Choroid plexus epithelial cell (primary cell): ENCODE results near the gene SPECC1L.
A peak's percentile ranks its signal among the peaks of the same experiment; 100 is the strongest.
"Not testable (repeated sequence)": the region's sequence is repeated elsewhere in the genome, so short reads cannot be mapped to it uniquely, and the experiment has no call there.

Source experiments
- DNase-seq: peaks from one replicate; pipeline ENCODE4 v3.0.0-alpha.2; 2010; ENCODE audit warnings: low read depth
- H3K4me3 ChIP-seq: 2 replicates; pipeline ENCODE4 v1.5.1; 2011; ENCODE audit warnings: low read depth, mild to moderate bottlenecking, control low read depth, low read length, moderate library complexity
- CTCF ChIP-seq: conservative IDR thresholded peaks from 2 replicates; pipeline ENCODE4 v1.5.1; 2011; ENCODE audit warnings: low read depth, mild to moderate bottlenecking, control low read depth, inconsistent platforms, low read length, moderate library complexity

The SPECC1L gene

GRCh38 chr22:24259459-24259858 is 11.2 kb upstream of the SPECC1L start:
- peak; percentile 95 for DNase-seq
- H3K4me3 ChIP-seq: not testable (repeated sequence)
- peak; percentile 60 for TF ChIP-seq CTCF

DNA sequence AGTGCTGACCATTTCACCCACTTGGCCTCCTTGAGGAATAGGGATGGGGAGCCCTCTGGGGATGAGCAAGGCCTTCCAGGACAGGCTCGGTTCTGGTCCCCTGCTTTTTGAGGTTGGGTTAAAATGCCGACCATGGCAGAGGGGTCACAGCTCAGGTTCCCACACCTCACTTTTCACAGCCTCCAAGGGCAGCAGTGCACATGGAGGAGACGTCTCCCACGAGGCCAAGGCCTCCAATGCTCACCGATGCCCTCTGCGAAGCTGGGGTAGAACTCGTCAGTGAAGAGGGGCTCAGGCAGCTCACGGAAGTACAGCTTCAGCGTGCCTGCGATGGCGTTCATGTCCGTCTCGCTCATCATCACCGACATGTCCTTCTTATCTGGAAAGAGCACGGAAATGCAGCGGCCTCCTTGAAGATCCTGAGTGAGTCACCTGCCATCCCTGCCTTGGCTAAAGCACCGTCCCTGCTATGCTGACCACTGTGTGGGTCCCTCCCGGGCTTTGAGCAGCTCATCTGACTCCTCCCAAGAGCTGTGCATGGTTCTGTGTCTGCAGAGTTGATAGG is 8.4 kb upstream of the SPECC1L start:
- not testable (repeated sequence) for H3K4me3 ChIP-seq, DNase-seq

DNA sequence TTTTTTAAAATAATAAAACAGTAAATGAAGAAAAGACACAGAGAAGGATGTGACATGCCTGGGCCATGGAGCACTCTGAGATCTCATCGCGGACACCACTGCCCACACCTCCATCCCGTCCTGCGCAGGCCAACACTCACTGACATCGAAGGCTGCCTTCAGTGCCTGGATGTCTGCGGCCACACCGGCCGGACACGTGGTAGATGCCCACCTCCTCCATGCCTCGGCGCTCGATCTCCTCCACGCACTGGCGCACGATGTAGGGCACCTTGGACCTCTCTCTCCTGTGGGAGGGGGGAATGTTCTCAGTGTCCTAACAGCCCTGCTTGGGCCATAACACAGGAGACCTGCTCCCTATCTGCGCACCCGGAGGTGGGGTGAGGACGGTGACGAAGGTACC is 7.2 kb upstream of the SPECC1L start:
- H3K4me3 ChIP-seq, DNase-seq: not testable (repeated sequence)

- peak; percentile 67 for DNase-seq
Observed at GRCh38 chr22:24264329-24264896, 6.2 kb upstream of the SPECC1L start.

DNA sequence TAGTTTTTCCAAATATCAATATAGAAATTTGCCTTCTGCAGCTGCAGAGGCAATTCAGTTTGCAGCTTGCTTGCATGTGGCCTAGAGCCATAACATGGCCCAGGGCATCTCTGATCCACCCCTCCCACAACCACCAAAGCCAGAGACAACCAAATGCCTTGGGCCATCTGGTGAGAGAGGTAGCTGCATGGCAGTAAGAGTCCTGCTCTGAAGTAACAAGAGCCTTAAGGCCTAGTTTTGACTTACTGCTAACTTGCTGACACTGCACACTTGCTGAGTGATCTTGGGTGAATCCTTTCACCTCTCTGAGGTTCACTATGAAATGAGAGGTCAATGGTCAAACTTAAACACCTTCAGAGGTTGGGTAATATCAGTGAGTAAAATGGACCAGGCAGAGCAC is 4.9 kb upstream of the SPECC1L start:
- no peak for DNase-seq
- no peak for TF ChIP-seq CTCF
- no peak overlapping the region for H3K4me3 ChIP-seq

More at GRCh38 chr22:24264329-24264896, 6.2 kb upstream of the SPECC1L start:
- H3K4me3 ChIP-seq: not testable (repeated sequence)

- H3K4me3 ChIP-seq, DNase-seq: not testable (repeated sequence)
Observed at GRCh38 chr22:24266495-24266894, 4.1 kb upstream of the SPECC1L start.

- no peak for TF ChIP-seq CTCF
- H3K4me3 ChIP-seq: peak overlapping the region; percentile 100
- DNase-seq: peak; percentile 32
Observed at GRCh38 chr22:24271386-24271854, 789 bp downstream of the SPECC1L start.

GRCh38 chr22:24273031-24273430 is 2.4 kb downstream of the SPECC1L start:
- not testable (repeated sequence) for DNase-seq, H3K4me3 ChIP-seq

DNA sequence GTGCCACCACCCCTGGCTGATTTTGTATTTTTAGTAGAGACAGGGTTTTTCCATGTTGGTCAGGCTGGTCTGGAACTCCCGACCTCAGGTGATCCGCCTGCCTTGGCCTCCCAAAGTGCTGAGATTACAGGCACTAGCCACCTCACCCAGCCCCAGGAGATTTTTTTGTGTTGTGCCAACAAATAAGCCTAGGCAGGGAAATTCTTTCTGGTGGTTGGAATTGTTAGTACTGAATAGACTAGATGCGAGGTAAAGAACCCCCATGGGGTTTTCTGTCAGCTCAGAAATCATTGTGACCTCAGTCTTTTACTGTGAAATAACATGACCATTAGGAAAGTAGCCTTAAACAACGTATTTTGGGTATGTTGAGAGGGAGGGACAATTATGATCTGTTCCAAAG is 3.3 kb downstream of the SPECC1L start:
- peak; percentile 17 for DNase-seq
- not testable (repeated sequence) for H3K4me3 ChIP-seq

DNA sequence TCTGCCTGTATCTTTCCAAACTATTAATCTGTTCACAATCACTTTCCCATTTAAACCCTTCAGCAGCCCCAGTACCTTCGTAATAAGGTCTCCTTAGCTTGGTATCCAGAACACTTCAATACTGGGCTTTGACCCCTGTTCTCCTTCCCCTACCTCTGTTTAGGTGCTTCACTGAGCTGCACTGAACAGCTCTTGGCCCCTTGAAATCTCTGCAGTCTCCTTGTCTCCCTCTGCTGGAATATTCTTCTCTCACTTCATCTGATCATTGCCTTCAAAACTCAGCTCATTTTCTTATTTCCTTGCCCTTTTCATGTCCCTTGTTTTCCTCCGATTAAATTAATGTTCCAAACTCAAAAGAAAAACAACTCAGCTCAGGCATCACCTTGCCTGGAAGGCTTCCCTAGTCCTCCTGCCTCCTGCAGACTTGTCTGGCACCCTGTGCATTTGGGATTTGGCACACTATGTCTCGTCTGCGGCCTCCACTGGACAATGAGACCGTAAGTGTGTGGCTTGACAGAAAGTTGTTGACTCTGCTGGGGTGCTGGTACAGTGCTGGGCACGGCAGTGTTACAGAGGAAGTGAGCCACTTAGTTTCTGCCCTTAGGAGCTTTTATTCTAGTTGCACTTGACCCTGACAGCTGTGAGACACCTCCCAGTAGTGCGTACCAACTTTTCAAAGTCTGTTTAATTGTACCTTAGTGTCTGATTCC is 4.2 kb downstream of the SPECC1L start:
- DNase-seq, H3K4me3 ChIP-seq: not testable (repeated sequence)
- TF ChIP-seq CTCF: peak; percentile 30

DNA sequence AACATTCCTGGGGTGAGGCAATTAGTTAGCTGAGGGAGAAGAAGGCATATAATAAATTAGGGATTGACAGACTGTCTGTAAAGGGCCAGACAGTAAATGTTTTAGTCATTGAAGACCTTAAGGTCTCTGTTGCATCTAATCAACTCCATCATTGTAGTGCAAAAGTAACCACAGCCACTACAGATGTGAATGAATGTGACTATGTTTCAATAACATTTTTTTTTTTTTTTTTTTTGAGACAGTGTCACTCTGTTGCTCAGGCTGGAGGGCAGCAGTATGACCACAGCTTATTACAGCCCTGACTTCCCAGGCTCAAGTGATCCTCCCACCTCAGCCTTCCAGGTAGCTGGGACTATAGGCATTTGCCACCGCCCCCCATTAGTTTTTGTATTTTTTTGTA is 9.7 kb downstream of the SPECC1L start:
- DNase-seq: not testable (repeated sequence)

More for the DNA sequence above, 9.7 kb downstream of the SPECC1L start:
- H3K4me3 ChIP-seq: not testable (repeated sequence)
